ENCODE measurements around the gene C6orf89. TPM values are rescaled to one million over a fixed set of nuclear protein-coding genes. Genes with fewer than 3 reads are reported as not detected.
A peak's percentile ranks its signal among the peaks of the same experiment; 100 is the strongest.
"Not testable (repeated sequence)": the region's sequence is repeated elsewhere in the genome, so short reads cannot be mapped to it uniquely, and the experiment has no call there.

C6orf89 gene
- total and polyA plus RNA-seq, 2 experiments from 2014 or later: 73.8 to 84.0 TPM

DNA sequence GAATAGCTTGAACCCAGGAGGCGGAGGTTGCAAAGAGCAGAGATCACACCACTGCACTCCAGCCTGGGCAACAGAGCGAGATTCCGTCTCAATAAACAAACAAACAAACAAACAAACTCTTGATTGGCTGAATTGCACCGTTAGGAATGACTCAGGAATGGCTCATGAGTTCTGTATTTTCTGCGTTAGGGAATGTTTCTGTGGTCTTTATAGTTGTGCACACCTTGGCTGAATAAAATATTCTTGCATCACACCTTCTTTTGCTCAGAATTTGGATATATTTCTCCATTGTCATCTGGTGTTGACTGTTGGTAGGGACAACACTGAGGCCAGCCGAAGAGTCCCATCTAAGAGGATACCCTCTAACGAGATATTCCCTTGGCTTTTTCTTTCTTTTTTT lies 49.1 kb downstream of the C6orf89 start:
- no peaks in the 10 kb centered on the region for H3K36me3 ChIP-seq (ENCODE audit: low read depth)
- H3K9me3 ChIP-seq (ENCODE audit: low read depth): no peaks in the 10 kb centered on the region
- no peak overlapping the region for H3K4me3 ChIP-seq
- H3K9ac ChIP-seq: no peak overlapping the region
- H4K20me1 ChIP-seq (ENCODE audit: insufficient read depth): no peaks in the 10 kb centered on the region
- H3K27ac ChIP-seq: no peak overlapping the region
- TF ChIP-seq EZH2 (IDR thresholded peaks at IDR 0.05; ENCODE audit: insufficient read depth, poor library complexity, severe bottlenecking) (no peak), EZH2phosphoT487 (IDR thresholded peaks at IDR 0.05; ENCODE audit: insufficient read depth, low read depth) (no peak)
- in situ Hi-C loops (cut with MboI): no loop called here
- 93 to 94% methylated on average over 7 of the region's 7 CpGs for WGBS, 2 experiments (ENCODE audit: low coverage in 1 of 2, low lambda C conversion rate in 2 of 2, missing lambda C conversion rate in 2 of 2)
- no peak overlapping the region for H3K4me2 ChIP-seq (ENCODE audit: unreplicated experiment)
- peaks cover 50% of the 10 kb centered on the region for H3K4me1 ChIP-seq (ENCODE audit: insufficient read depth)
- H3K9me2 ChIP-seq (ENCODE audit: insufficient read depth): no peaks in the 10 kb centered on the region
- H3F3A ChIP-seq (ENCODE audit: insufficient read depth): peaks cover 18% of the 10 kb centered on the region
- H3K79me2 ChIP-seq (ENCODE audit: insufficient read depth): no peaks in the 10 kb centered on the region
- H3K27me3 ChIP-seq (replicated peaks; ENCODE audit: insufficient read depth): no peaks in the 10 kb centered on the region
- DNase-seq: no peak
- H2AFZ ChIP-seq: no peak overlapping the region

GRCh38 chr6:36936824-36937223 lies 51.1 kb downstream of the C6orf89 start:
- Histone ChIP-seq H3F3A (ENCODE audit: insufficient read depth) (peaks cover 12% of the 10 kb centered on the region; the same call in 1 of the 2 replicates), H3K27me3 (replicated peaks; ENCODE audit: insufficient read depth) (no peaks in the 10 kb centered on the region), H3K36me3 (ENCODE audit: low read depth) (no peaks in the 10 kb centered on the region), H4K20me1 (ENCODE audit: insufficient read depth) (no peaks in the 10 kb centered on the region), H3K79me2 (ENCODE audit: insufficient read depth) (no peaks in the 10 kb centered on the region), H3K27ac (no peak overlapping the region), H2AFZ (no peak overlapping the region), H3K9ac (no peak overlapping the region), H3K9me3 (ENCODE audit: low read depth) (no peaks in the 10 kb centered on the region), H3K4me1 (ENCODE audit: insufficient read depth) (peaks cover 39% of the 10 kb centered on the region), H3K4me2 (ENCODE audit: unreplicated experiment) (no peak overlapping the region), H3K4me3 (no peak overlapping the region), H3K9me2 (ENCODE audit: insufficient read depth) (no peaks in the 10 kb centered on the region)
- WGBS, 2 experiments (ENCODE audit: low coverage in 1 of 2, low lambda C conversion rate in 2 of 2, missing lambda C conversion rate in 2 of 2): 99 to 100% methylated on average over 5 of the region's 5 CpGs
- DNase-seq: no peak
- in situ Hi-C loops (cut with MboI): no loop called here
- no peak for TF ChIP-seq EZH2 (IDR thresholded peaks at IDR 0.05; ENCODE audit: insufficient read depth, poor library complexity, severe bottlenecking)
- TF ChIP-seq EZH2phosphoT487 (IDR thresholded peaks at IDR 0.05; ENCODE audit: insufficient read depth, low read depth): no peak

DNA sequence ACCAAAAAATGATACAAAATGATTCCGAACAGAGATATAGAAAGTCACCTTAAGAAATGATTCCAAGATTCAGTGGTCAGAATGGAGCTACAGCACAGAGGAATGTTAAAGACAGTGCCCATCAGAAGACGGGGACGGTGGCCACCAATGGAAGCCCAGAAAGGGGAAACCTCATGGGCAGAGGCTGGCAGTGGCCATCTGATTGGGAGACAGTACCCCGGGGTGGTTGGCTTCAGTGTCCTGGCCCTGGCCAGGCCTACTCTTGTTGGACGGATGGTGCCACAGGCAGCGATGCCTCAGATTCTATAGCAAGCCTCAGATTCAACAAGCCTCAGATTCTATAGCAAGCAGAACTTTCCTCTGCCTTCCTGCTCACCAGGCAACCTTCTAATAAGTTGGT lies 52.1 kb downstream of the C6orf89 start:
- no peaks in the 10 kb centered on the region for H3K9me2 ChIP-seq (ENCODE audit: insufficient read depth)
- H3K27me3 ChIP-seq (replicated peaks; ENCODE audit: insufficient read depth): no peaks in the 10 kb centered on the region
- TF ChIP-seq EZH2phosphoT487 (IDR thresholded peaks at IDR 0.05; ENCODE audit: insufficient read depth, low read depth) (no peak), EZH2 (IDR thresholded peaks at IDR 0.05; ENCODE audit: insufficient read depth, poor library complexity, severe bottlenecking) (no peak)
- no peaks in the 10 kb centered on the region for H3K9me3 ChIP-seq (ENCODE audit: low read depth)
- H3F3A ChIP-seq (ENCODE audit: insufficient read depth): peaks cover 9% of the 10 kb centered on the region; the same call in 1 of the 2 replicates
- no peaks in the 10 kb centered on the region for H3K36me3 ChIP-seq (ENCODE audit: low read depth)
- H3K4me1 ChIP-seq (ENCODE audit: insufficient read depth): peaks cover 31% of the 10 kb centered on the region
- in situ Hi-C loops (cut with MboI): no loop called here
- H2AFZ ChIP-seq: no peak overlapping the region
- no peaks in the 10 kb centered on the region for H3K79me2 ChIP-seq (ENCODE audit: insufficient read depth)
- DNase-seq: no peak
- 97 to 99% methylated on average over 6 of the region's 6 CpGs for whole genome bisulfite sequencing, 2 experiments (ENCODE audit: low coverage in 1 of 2, low lambda C conversion rate in 2 of 2, missing lambda C conversion rate in 2 of 2)
- H3K27ac ChIP-seq: peak overlapping the region; percentile 63
- H3K4me3 ChIP-seq: no peak overlapping the region
- no peaks in the 10 kb centered on the region for H4K20me1 ChIP-seq (ENCODE audit: insufficient read depth)
- H3K4me2 ChIP-seq (ENCODE audit: unreplicated experiment): no peak overlapping the region
- peak overlapping the region; percentile 43 for H3K9ac ChIP-seq

DNA sequence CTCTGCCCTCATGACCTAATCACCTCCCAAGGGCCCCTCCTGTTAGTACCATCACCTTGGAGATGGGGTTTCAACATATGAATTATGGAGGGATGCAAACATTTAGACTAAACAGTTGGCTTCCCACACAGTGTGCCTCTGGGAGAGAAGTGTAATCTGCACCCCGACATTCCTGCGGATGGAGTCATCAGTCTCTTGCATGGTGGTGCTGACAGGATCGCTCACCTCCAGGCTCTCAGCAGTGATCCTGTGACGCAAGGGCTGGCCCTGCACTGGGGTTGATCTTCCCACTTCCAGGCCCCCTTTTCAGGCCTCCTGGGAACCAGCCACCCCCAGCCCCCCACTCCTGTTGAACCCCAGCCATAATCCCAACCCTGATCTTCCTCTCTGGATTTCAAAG lies 52.8 kb downstream of the C6orf89 start:
- DNase-seq: peak; percentile 86
- Histone ChIP-seq H3K36me3 (ENCODE audit: low read depth) (no peaks in the 10 kb centered on the region), H2AFZ (no peak overlapping the region), H3K27me3 (replicated peaks; ENCODE audit: insufficient read depth) (no peaks in the 10 kb centered on the region), H3K4me1 (ENCODE audit: insufficient read depth) (peaks cover 25% of the 10 kb centered on the region), H3K4me3 (no peak overlapping the region), H3K9ac (peak overlapping the region; percentile 59), H3K79me2 (ENCODE audit: insufficient read depth) (no peaks in the 10 kb centered on the region), H3K9me3 (ENCODE audit: low read depth) (no peaks in the 10 kb centered on the region), H3K9me2 (ENCODE audit: insufficient read depth) (no peaks in the 10 kb centered on the region), H3K27ac (peak overlapping the region; percentile 63), H3F3A (ENCODE audit: insufficient read depth) (0 out of 2 replicates have a peak, but pooled peaks cover 8% of the 10 kb centered on the region), H3K4me2 (ENCODE audit: unreplicated experiment) (peak overlapping the region; percentile 60), H4K20me1 (ENCODE audit: insufficient read depth) (no peaks in the 10 kb centered on the region)
- in situ Hi-C loops (cut with MboI): no loop called here
- TF ChIP-seq EZH2phosphoT487 (IDR thresholded peaks at IDR 0.05; ENCODE audit: insufficient read depth, low read depth): no peak
- TF ChIP-seq EZH2 (IDR thresholded peaks at IDR 0.05; ENCODE audit: insufficient read depth, poor library complexity, severe bottlenecking): no peak
- WGBS, 2 experiments (ENCODE audit: low coverage in 1 of 2, low lambda C conversion rate in 2 of 2, missing lambda C conversion rate in 2 of 2): 8 to 23% methylated on average over 4 of the region's 4 CpGs

DNA sequence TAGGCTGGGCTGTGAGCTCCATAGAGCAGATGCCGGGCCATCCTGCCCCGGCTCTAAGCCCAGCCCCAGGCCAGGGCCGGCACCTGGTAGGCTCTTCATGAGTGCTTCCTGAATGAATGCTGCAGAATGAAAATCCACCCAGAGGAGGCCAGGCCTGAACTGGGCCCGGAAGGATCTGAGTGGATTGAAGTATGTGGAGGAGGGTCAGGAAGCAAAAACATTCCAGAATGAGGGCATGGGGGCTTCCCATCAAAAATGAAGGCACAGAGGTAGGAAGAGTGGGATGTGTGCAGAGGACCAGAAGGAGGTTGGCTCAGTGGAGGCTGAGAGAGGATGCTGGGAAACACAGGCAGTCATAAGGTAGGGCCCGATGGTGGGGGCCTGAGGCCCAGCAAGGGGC lies 53.3 kb downstream of the C6orf89 start:
- Histone ChIP-seq H3K9ac (peak overlapping the region; percentile 59), H3K27ac (peak overlapping the region; percentile 63), H3K4me1 (ENCODE audit: insufficient read depth) (peaks cover 20% of the 10 kb centered on the region), H3K4me2 (ENCODE audit: unreplicated experiment) (peak overlapping the region; percentile 60)
- H3K27me3 ChIP-seq (replicated peaks; ENCODE audit: insufficient read depth); H3K9me3 ChIP-seq (ENCODE audit: low read depth); DNase-seq; H3K79me2 ChIP-seq (ENCODE audit: insufficient read depth); H3K9me2 ChIP-seq (ENCODE audit: insufficient read depth); H3K36me3 ChIP-seq (ENCODE audit: low read depth); H4K20me1 ChIP-seq (ENCODE audit: insufficient read depth); in situ Hi-C loops (cut with MboI); H3F3A ChIP-seq (ENCODE audit: insufficient read depth); H3K4me3 ChIP-seq; H2AFZ ChIP-seq: not testable (repeated sequence)
- 85 to 92% methylated on average over 5 of the region's 5 CpGs for whole genome bisulfite sequencing, 2 experiments (ENCODE audit: low coverage in 1 of 2, low lambda C conversion rate in 2 of 2, missing lambda C conversion rate in 2 of 2)
